DMS114 treated with DMSO at 0.1 percent for 48 hours (cell line): ENCODE measurements around the gene SLC28A1.
"Not testable (repeated sequence)": the region's sequence is repeated elsewhere in the genome, so short reads cannot be mapped to it uniquely, and the experiment has no call there.

ENCODE experiments used
- DNase-seq: peaks from one replicate; lab custom pipeline; 2025; ENCODE audit not compliant: unreplicated experiment; lab: John Stamatoyannopoulos, UW

Gene SLC28A1

DNA sequence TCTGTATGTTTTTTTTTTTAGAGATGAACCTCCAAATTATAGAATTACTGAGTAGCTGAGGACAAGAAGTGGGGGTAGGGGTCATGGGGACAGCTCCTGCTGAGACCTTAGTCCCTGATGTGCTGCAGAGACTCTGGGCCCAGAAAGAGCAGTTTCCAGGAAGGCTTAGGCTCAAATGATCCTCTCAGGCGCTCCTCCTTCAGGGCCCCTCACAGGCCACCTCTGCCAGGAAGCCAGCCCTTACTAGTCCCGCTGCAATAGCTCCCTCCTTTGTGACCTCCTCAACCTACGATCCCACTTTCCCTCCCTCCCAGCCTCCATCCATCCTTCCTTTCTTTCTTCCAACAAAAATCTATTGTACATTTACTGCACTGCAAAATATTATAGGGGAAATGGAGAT lies 24.6 kb downstream of the SLC28A1 start:
- DNase-seq, result no peak

DNA sequence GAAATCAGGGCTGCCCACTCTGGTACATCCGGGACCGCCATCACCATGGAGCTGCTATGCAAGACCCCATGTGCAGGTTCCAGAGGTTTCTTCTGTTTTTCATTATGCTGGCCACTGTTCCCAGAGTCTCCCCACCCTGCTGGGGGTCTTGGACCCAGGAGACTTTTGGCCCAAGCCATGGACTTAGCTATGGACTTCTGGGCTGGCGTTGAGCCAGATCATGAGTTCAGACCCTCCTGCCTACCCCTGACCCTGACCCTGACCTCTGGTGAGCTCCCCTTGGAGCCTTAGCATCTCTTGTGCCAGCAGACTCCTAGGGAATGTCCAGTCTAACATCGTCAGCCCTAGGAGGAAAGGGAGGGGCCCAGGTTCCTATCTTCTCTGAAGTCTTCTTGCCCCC lies 25.3 kb downstream of the SLC28A1 start:
- DNase-seq, result no peak

DNA sequence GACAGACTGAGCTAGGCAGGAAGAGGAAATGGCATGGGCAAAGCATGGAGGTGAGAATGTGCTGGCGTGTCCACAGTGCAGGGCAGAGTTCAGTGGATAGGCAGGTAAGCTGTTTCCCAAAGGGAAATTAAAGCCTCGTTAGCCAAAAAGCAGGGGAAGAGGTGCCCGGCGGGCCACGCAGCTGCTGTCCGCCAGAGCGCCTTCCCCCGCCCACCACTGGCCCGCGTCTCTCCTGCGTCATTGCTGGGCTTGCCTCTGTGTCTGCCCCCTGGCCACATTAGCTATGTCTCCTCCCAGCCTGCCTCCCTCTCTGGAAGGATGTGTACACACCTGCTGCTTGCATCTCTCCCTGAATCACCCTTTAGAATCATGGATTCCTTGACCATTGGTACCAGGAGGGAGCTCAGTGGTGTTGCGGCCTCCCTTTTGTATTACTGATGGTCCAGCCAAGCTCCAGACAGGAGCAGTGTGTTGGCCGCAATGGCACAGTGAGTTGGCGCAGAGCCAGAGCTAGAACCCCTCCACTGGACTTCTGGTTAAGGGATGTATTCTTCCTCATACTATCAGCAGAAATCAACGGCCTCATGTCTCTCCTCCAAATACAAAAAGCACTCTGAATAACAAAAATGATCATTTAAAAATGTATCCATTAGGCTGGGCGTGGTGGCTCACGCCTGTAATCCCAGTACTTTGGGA lies 26.6 kb downstream of the SLC28A1 start:
- DNase-seq, result no peak

DNA sequence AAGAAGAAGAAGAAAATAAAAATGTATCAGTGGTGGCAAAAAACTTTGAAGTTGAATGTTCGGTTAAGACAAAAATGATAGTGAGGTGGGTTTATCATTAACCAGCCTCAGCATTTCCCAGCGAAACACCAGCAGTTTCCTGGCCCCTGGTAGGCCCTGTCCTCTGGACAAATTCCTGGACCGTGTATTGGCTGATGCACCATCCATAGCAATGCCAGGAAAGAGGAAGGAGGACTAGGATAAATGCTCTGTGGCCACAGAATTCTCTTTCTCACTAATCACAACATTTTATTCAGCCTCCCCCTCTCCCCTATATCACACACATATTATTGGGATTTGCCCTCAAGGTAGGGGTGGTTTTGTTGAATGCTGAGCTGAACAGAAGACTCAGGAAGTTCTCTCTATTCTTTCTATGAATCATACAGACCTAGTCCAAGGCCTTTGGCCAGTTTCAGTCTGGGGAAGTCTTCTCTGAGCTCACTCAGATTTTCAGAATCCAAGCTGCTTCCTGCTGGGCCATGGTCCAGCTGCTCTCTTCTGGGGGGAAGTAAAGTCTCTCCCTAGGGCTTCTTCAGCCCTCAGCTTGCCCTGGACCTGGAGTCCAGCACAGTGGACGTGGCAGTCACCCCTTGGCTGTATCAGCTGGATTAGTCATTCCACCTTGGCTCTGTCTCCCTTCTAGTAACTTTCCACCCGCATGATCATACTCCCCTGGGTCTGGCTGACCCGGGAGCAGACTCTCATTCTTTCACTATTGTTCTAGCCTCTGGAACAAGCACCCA lies 27.6 kb downstream of the SLC28A1 start:
- no peak for DNase-seq

GRCh38 chr15:84913360-84913723 lies 28.9 kb downstream of the SLC28A1 start:
- DNase-seq, result no peak

DNA sequence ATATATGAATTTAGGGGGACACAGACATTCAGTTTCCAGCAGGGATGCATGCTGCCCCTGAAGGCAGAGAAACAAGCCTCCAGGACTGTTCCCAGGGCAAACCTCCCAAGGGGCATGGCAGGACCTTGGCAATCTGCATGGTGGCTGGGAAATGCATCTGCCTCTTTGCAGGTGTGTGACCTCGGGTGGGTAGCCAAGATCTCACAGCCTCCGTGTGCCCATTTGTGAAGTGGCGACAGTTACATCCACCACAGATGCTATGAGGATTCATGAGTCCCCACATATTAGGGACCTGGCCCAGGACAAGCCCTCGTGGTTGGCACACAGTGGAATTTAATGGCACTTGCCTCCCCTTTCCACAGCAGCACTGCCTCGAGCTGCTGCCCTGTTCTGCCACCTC lies 29.9 kb downstream of the SLC28A1 start:
- no peak for DNase-seq

GRCh38 chr15:84914909-84915605 lies 30.6 kb downstream of the SLC28A1 start:
- DNase-seq, result no peak

DNA sequence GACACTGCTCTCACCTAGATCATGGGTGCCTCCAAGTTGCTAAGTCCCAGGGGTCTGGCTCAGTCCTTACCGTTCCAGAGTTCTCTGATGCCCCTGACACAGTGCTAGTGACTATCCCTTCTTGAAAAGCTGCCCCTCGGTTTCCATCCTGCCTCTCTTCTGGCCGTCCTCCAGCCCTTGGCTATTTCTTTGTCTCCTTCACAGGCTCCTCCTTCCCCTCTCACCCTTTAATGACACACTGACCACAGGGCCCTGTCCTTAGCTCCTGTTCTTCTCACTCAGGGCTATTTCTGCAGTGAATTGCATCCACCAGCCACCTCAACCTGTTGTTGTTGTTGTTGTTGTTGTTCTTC lies 31.1 kb downstream of the SLC28A1 start:
- DNase-seq, result no peak

DNA sequence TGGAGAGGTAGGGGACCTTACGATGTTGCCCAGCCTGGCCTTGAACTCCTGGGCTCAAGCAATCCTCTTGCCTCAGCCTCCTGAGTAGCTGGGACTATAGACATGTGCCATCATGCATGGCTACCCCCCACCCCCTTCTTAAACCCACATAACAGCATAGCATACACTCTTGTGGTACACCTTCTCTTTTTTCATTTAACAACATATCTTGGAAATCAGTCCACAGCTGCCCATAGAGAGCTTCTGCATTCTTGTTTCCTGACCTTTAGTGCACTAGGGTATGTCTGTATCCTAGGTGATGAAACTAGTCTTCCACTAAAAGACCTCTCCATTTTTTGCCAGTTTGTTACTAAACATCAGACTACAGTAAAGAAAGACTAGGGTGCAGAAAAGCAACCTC lies 33.0 kb downstream of the SLC28A1 start:
- no peak for DNase-seq

GRCh38 chr15:84919106-84919667 lies 34.7 kb downstream of the SLC28A1 start:
- DNase-seq, result no peak

- DNase-seq, result no peak
Measured at GRCh38 chr15:84921121-84921520, 36.7 kb downstream of the SLC28A1 start.

GRCh38 chr15:84922530-84922929 lies 38.1 kb downstream of the SLC28A1 start:
- no peak for DNase-seq

- no peak for DNase-seq
Measured at GRCh38 chr15:84924077-84924731, 39.7 kb downstream of the SLC28A1 start.

DNA sequence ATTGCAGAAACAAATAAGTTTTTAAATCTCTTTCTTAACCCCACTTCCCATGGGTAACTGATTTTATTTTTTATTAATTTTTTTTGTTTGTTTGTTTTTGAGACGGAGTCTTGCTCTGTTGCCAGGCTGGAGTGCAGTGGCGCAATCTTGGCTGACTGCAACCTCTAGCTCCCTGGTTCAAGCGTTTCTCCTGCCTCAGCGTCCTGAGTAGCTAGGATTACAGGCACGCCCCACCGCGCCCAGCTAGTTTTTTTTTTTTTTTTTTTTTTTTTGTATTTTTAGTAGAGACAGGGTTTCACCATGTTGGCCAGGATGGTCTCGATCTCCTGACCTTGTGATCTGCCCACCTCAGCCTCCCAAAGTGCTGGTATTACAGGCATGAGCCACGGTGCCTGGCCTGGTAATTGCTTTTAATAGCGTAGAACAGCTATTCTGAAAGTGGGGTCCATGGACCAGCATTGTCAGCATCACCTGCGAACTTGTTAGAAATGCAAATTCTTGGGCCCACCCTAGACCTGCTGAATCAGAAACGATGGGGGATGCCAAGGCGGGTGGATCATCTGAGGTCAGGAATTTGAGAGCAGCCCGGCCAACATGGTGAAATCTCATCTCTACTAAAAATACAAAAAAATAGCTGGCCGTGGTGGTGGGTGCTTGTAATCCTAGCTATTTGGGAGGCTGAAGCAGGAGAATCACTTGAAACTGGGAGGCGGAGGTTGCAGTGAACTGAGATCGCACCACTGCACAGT lies 40.5 kb downstream of the SLC28A1 start:
- DNase-seq, result not testable (repeated sequence)

DNA sequence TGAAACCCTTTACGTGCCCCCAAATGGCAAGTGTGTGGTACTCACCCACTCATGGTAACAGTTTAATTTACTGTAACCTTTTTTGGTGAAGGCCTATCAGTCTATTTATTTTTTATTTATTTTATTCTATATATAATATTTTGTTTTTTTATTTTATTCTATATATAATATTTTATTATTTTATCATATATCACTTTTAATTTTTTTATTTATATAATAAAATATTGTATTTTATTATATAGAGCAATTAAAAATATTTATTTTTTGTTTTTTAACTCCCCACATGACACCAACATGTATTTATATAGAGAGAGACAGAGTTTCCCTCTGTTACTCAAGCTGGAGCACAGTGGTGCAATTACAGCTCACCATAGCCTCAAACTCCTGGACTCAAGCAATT lies 41.4 kb downstream of the SLC28A1 start:
- DNase-seq, result no peak

GRCh38 chr15:84926491-84927230 lies 42.2 kb downstream of the SLC28A1 start:
- no peak for DNase-seq

GRCh38 chr15:84928843-84929168 lies 44.3 kb downstream of the SLC28A1 start:
- no peak for DNase-seq

DNA sequence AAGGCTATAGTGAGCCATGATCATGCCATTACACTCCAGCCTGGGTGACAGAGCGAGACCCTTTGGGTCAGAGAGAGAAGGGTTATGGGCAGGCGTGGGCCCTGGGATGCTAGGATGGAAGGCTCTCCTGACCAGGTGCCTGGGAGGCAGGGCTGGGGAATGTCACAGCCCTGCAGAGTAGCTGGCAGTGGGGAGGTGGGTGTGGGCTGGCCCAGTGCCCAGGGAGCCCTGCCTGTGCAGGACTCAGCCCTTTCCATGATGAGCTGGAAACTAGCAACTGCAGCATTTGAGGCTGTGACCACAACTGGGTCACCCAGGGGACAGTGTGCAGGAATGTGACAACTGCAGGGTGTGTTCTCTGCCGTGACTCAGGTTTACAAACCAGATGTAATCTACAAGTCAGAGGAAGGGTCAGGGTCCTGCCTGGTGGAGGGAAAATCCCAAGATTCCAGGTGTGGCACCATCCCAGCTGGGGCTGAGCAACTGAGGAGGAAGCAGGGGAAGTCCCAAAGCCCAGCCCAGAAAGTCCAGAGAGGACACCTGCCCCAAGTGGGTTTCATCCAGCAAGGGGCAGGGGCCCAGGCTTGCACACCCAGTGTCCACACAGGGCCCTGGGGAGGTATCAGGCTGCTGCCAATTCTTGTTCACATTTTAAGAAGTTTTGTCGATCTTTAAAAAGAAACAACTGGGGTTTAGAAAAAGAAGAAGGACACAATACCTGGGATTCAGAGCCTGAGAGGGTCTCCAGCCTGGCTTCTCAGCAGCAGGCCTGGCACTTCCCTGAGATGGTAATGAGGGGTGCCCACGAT lies 45.5 kb downstream of the SLC28A1 start:
- DNase-seq, result no peak
